IMR-90 (cell line): Measurements from ENCODE around the gene RGS9. TPM values are rescaled to one million over a fixed set of nuclear protein-coding genes. Genes with fewer than 3 reads are reported as not detected.

Source experiments
- ATAC-seq: fragments of 200-7000 bp; cut with Tn5 transposase; 2 replicates; pipeline ENCODE4 v1.9.1; 2020; ENCODE audit warnings: low read depth, mild to moderate bottlenecking, moderate library complexity
- BruUV-seq: library from RNA; stranded (reverse); fragments of 400-500 nt; replicated peaks from 2 replicates; lab custom pipeline; 2021; lab: Mats Ljungman, UMichigan
- CTCF ChIA-PET: fragments of 300-600 bp; formaldehyde crosslinking; extraction: SDS; loops from one replicate; lab custom pipeline; 2021; ENCODE audit warnings: antibody characterized with exemption; lab: Yijun Ruan, JAX
- POLR2A ChIA-PET: fragments of 300-600 bp; sonication (Branson Sonifier 250); formaldehyde crosslinking; loops from one replicate; lab custom pipeline; 2022; ENCODE audit warnings: antibody characterized with exemption; ENCODE audit not compliant: unreplicated experiment; lab: Charles Lee
- DNase-seq: peaks from one replicate; pipeline ENCODE4 v3.0.0; 2013
- H2AFZ ChIP-seq: replicated peaks from 2 replicates; pipeline ENCODE3; 2013; ENCODE audit warnings: low read length, mild to moderate bottlenecking; ENCODE audit not compliant: poor library complexity
- H2AK5ac ChIP-seq: 2 replicates; pipeline ENCODE4 v1.6.1; 2013; ENCODE audit warnings: low read depth, low read length, inconsistent platforms
- H2AK9ac ChIP-seq: replicated peaks from 2 replicates; pipeline ENCODE3; 2013; ENCODE audit warnings: mild to moderate bottlenecking, low read depth, low read length, moderate library complexity; ENCODE audit not compliant: poor library complexity
- H2BK120ac ChIP-seq: 2 replicates; pipeline ENCODE4 v1.6.1; 2013; ENCODE audit warnings: low read depth, low read length, inconsistent platforms
- H2BK15ac ChIP-seq: 3 replicates; pipeline ENCODE4 v1.6.1; 2013; ENCODE audit warnings: low read depth, low read length, inconsistent platforms
- H2BK20ac ChIP-seq: 2 replicates; pipeline ENCODE4 v1.6.1; 2013; ENCODE audit warnings: low read depth, mild to moderate bottlenecking, inconsistent platforms, low read length, moderate library complexity
- H2BK5ac ChIP-seq: 2 replicates; pipeline ENCODE4 v1.6.1; 2013; ENCODE audit warnings: mild to moderate bottlenecking, low read depth, low read length, inconsistent platforms; ENCODE audit not compliant: poor library complexity, severe bottlenecking
- H3K14ac ChIP-seq: replicated peaks from 2 replicates; pipeline ENCODE4 v1.6.1; 2013; ENCODE audit warnings: low read depth, low read length, inconsistent platforms
- H3K18ac ChIP-seq: 2 replicates; pipeline ENCODE4 v1.6.1; 2013; ENCODE audit warnings: low read depth, low read length, control low read depth
- H3K23ac ChIP-seq: 2 replicates; pipeline ENCODE4 v1.6.1; 2013; ENCODE audit warnings: low read depth, low read length, inconsistent platforms
- H3K27ac ChIP-seq: 2 replicates; pipeline ENCODE4 v1.5.1; 2013; ENCODE audit warnings: mild to moderate bottlenecking, control low read depth, low read length; ENCODE audit not compliant: insufficient read depth
- H3K27me3 ChIP-seq: 2 replicates; pipeline ENCODE4 v1.6.1; 2013; ENCODE audit warnings: low read length; ENCODE audit not compliant: control insufficient read depth, insufficient read depth
- H3K36me3 ChIP-seq: 2 replicates; pipeline ENCODE4 v1.6.1; 2013; ENCODE audit warnings: low read length, mixed read lengths; ENCODE audit not compliant: control insufficient read depth, insufficient read depth
- H3K4ac ChIP-seq: 2 replicates; pipeline ENCODE4 v1.6.1; 2013; ENCODE audit warnings: low read depth, low read length, inconsistent platforms
- H3K4me1 ChIP-seq: 2 replicates; pipeline ENCODE4 v1.6.1; 2013; ENCODE audit warnings: low read length, mixed read lengths; ENCODE audit not compliant: control insufficient read depth, insufficient read depth
- H3K4me2 ChIP-seq: 2 replicates; pipeline ENCODE4 v1.6.1; 2013; ENCODE audit warnings: low read depth, mild to moderate bottlenecking, control low read depth, low read length, moderate library complexity
- H3K4me3 ChIP-seq: 2 replicates; pipeline ENCODE4 v1.5.1; 2013; ENCODE audit warnings: low read depth, mild to moderate bottlenecking, control low read depth, low read length, moderate library complexity; ENCODE audit not compliant: insufficient read depth
- H3K56ac ChIP-seq: 2 replicates; pipeline ENCODE4 v1.6.1; 2013; ENCODE audit warnings: low read length, inconsistent platforms; ENCODE audit not compliant: insufficient read depth; ENCODE audit errors: extremely low read depth
- H3K79me1 ChIP-seq, 2 experiments: 2 replicates each; pipeline ENCODE4 v1.6.1; 2013; ENCODE audit warnings: low read length in 2 of 2, inconsistent platforms in 1 of 2, low read depth in 1 of 2
- H3K9ac ChIP-seq: 2 replicates; pipeline ENCODE4 v1.6.1; 2013; ENCODE audit warnings: low read depth, low read length, control low read depth
- H3K9me1 ChIP-seq: 2 replicates; pipeline ENCODE4 v1.6.1; 2013; ENCODE audit warnings: low read length, inconsistent platforms; ENCODE audit not compliant: insufficient read depth
- H3K9me3 ChIP-seq: 2 replicates; pipeline ENCODE4 v1.6.1; 2013; ENCODE audit warnings: low read length; ENCODE audit not compliant: control insufficient read depth, insufficient read depth
- H4K20me1 ChIP-seq: 2 replicates; pipeline ENCODE4 v1.6.1; 2013; ENCODE audit warnings: low read length, inconsistent platforms; ENCODE audit not compliant: insufficient read depth
- H4K5ac ChIP-seq: 2 replicates; pipeline ENCODE4 v1.6.1; 2013; ENCODE audit warnings: mild to moderate bottlenecking, low read depth, low read length, control low read depth
- H4K8ac ChIP-seq, 2 experiments: 2 replicates each; pipeline ENCODE4 v1.6.1; 2013; ENCODE audit warnings: low read depth in 2 of 2, low read length in 2 of 2, control low read depth in 1 of 2, inconsistent platforms in 1 of 2
- H4K91ac ChIP-seq: 2 replicates; pipeline ENCODE4 v1.6.1; 2013; ENCODE audit warnings: low read depth, low read length, inconsistent platforms; ENCODE audit not compliant: insufficient read depth
- BHLHE40 ChIP-seq: fragments of 150-350 bp; IDR thresholded peaks from 2 replicates; pipeline ENCODE4 v1.6.1; 2016; ENCODE audit warnings: mild to moderate bottlenecking, low read depth, low read length
- CEBPB ChIP-seq: IDR thresholded peaks from 2 replicates; pipeline ENCODE4 v1.6.1; 2012; ENCODE audit warnings: low read depth, low read length, improper control_type of control experiment
- CHD1 ChIP-seq: IDR thresholded peaks from 2 replicates; pipeline ENCODE4 v1.6.1; 2012; ENCODE audit warnings: low read depth, low read length, improper control_type of control experiment
- FOS ChIP-seq: fragments of 150-350 bp; IDR thresholded peaks from 2 replicates; pipeline ENCODE4 v1.6.1; 2016; ENCODE audit warnings: low read depth, low read length
- MAFK ChIP-seq: IDR thresholded peaks from 2 replicates; pipeline ENCODE4 v1.6.1; 2012; ENCODE audit warnings: low read depth, low read length, improper control_type of control experiment
- MAZ ChIP-seq: IDR thresholded peaks from 2 replicates; pipeline ENCODE4 v1.6.1; 2012; ENCODE audit warnings: low read depth, mild to moderate bottlenecking, low read length, improper control_type of control experiment, moderate library complexity, borderline replicate concordance
- MXI1 ChIP-seq: IDR thresholded peaks from 2 replicates; pipeline ENCODE4 v1.6.1; 2012; ENCODE audit warnings: low read depth, mild to moderate bottlenecking, low read length, moderate library complexity, borderline replicate concordance
- NFE2L2 ChIP-seq: fragments of 150-350 bp; IDR thresholded peaks from 2 replicates; pipeline ENCODE4 v1.6.1; 2016; ENCODE audit warnings: low read depth, mild to moderate bottlenecking, low read length
- POLR2A ChIP-seq: IDR thresholded peaks from 2 replicates; pipeline ENCODE4 v1.6.1; 2012; ENCODE audit warnings: mild to moderate bottlenecking, low read depth, low read length
- RAD21 ChIP-seq: IDR thresholded peaks from 2 replicates; pipeline ENCODE4 v1.6.1; 2012; ENCODE audit warnings: low read length, improper control_type of control experiment
- RCOR1 ChIP-seq: IDR thresholded peaks from 2 replicates; pipeline ENCODE4 v1.6.1; 2012; ENCODE audit warnings: mild to moderate bottlenecking, low read length, improper control_type of control experiment; ENCODE audit not compliant: insufficient replicate concordance
- RFX5 ChIP-seq: IDR thresholded peaks from 2 replicates; pipeline ENCODE4 v1.8.0; 2012; ENCODE audit warnings: low read depth, mild to moderate bottlenecking, low read length, moderate library complexity
- SMC3 ChIP-seq: fragments of 150-350 bp; IDR thresholded peaks from 2 replicates; pipeline ENCODE4 v1.6.1; 2016; ENCODE audit warnings: low read depth, mild to moderate bottlenecking, antibody characterized with exemption, low read length, moderate library complexity
- USF2 ChIP-seq: fragments of 150-350 bp; IDR thresholded peaks from 2 replicates; pipeline ENCODE4 v1.6.1; 2017; ENCODE audit warnings: mild to moderate bottlenecking, antibody characterized with exemption, low read length, low read depth
- whole genome bisulfite sequencing, 2 experiments: methylation state at CpG; one replicate each; pipeline versions ENCODE4 v1.1.5 to v1.1.7; 2013; ENCODE audit warnings: missing lambda C conversion rate in 2 of 2; ENCODE audit not compliant: insufficient read length in 1 of 2; ENCODE audit errors: extremely low coverage in 2 of 2; 5-methylcytosine and 5-hydroxymethylcytosine counted together
- dilution Hi-C: fragments of 300-500 bp; cut with HindIII; formaldehyde crosslinking; loops from one replicate; pipeline ENCODE4 v1.14.3; 2018; ENCODE audit warnings: low sequenced_read_pairs; ENCODE audit not compliant: unreplicated experiment
- in situ Hi-C: fragments of 300-500 bp; cut with MboI; formaldehyde crosslinking; loops from 3 replicates; pipeline ENCODE4 v1.14.3; 2019; ENCODE audit warnings: low sequenced_read_pairs, inconsistent platforms, mixed read lengths
- intact Hi-C: fragments of 100-400 bp; cut with micrococcal nuclease; formaldehyde crosslinking; loops from 2 replicates; pipeline ENCODE4 v1.10.0; 2022
- polyA plus RNA-seq, 3 experiments: library from polyadenylated mRNA; depleted of rRNA; stranded (reverse); fragments of >200 nt; gene quantifications; 2 replicates each; pipeline ENCODE4 v1.2.3, GENCODE V29; 2012; ENCODE audit warnings: low replicate concordance in 1 of 3
- total RNA-seq: library from RNA; depleted of rRNA; stranded (reverse); fragments of >200 nt; gene quantifications from 2 replicates; pipeline ENCODE4 v1.2.3, GENCODE V29; 2012
- TF ChIP-seq, protein P1 (sequence below): conservative IDR thresholded peaks from 2 replicates; pipeline ENCODE4 v1.5.1; 2012; ENCODE audit warnings: mild to moderate bottlenecking, low read depth, low read length, improper control_type of control experiment
- TF ChIP-seq, protein P2 (sequence below): fragments of 150-350 bp; IDR thresholded peaks from 2 replicates; pipeline ENCODE4 v1.6.1; 2016; ENCODE audit warnings: low read depth, mild to moderate bottlenecking, low read length, moderate library complexity, borderline replicate concordance

Gene RGS9
- total and polyA plus RNA-seq, 2 of the 4 experiments (the other 2 are of a cell fraction), result 0.90 to 1.1 TPM

DNA sequence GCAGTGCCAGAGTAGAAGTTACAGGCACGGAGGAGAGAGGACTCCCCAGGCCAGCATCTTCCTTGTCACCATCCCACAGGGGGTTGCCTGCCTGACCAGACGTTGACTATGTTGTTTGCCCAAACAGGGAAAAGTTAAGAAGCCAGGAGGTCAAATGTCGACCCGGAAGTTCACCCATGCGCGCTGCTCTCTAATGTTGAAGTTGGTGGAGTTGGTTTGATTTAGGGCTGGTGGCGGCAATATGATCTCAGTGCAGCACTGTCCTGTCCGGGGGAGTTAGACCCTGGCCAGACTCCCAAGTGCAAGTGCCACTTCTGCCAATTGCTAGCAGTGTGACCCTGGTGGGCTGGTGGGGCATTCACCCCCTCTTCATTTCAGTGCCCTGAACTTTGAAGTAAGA is 30.4 kb downstream of the RGS9 start:
- no peak overlapping the region for H3K14ac ChIP-seq
- no peak for TF ChIP-seq BHLHE40
- TF ChIP-seq, protein P1, sequence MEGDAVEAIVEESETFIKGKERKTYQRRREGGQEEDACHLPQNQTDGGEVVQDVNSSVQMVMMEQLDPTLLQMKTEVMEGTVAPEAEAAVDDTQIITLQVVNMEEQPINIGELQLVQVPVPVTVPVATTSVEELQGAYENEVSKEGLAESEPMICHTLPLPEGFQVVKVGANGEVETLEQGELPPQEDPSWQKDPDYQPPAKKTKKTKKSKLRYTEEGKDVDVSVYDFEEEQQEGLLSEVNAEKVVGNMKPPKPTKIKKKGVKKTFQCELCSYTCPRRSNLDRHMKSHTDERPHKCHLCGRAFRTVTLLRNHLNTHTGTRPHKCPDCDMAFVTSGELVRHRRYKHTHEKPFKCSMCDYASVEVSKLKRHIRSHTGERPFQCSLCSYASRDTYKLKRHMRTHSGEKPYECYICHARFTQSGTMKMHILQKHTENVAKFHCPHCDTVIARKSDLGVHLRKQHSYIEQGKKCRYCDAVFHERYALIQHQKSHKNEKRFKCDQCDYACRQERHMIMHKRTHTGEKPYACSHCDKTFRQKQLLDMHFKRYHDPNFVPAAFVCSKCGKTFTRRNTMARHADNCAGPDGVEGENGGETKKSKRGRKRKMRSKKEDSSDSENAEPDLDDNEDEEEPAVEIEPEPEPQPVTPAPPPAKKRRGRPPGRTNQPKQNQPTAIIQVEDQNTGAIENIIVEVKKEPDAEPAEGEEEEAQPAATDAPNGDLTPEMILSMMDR, result no peak
- TF ChIP-seq NFE2L2, result no peak
- no peak for TF ChIP-seq RAD21
- no peak for TF ChIP-seq CEBPB
- no peak for TF ChIP-seq MXI1
- no peak for TF ChIP-seq POLR2A
- no peak for TF ChIP-seq USF2
- no peak for TF ChIP-seq RCOR1
- no peak for TF ChIP-seq SMC3
- no peak for TF ChIP-seq RFX5
- TF ChIP-seq MAZ, result no peak
- TF ChIP-seq, protein P2, sequence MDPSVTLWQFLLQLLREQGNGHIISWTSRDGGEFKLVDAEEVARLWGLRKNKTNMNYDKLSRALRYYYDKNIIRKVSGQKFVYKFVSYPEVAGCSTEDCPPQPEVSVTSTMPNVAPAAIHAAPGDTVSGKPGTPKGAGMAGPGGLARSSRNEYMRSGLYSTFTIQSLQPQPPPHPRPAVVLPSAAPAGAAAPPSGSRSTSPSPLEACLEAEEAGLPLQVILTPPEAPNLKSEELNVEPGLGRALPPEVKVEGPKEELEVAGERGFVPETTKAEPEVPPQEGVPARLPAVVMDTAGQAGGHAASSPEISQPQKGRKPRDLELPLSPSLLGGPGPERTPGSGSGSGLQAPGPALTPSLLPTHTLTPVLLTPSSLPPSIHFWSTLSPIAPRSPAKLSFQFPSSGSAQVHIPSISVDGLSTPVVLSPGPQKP, result no peak
- no peak for TF ChIP-seq MAFK
- no peak for TF ChIP-seq FOS
- TF ChIP-seq CHD1, result no peak
- H3K9me3 ChIP-seq, result no peaks in the 10 kb centered on the region
- H3K27me3 ChIP-seq, result no peaks in the 10 kb centered on the region
- in situ Hi-C loops, result no loop called here
- H3K4me2 ChIP-seq, result no peak overlapping the region
- H3K4ac ChIP-seq, result no peak overlapping the region
- CTCF ChIA-PET, result no interaction called here
- no peak overlapping the region for H3K4me3 ChIP-seq
- no peak overlapping the region for H3K18ac ChIP-seq
- H2AFZ ChIP-seq, result no peak overlapping the region
- no TSS peak for BruUV-seq
- no peak overlapping the region for H2BK120ac ChIP-seq
- intact Hi-C loops, result no loop called here
- dilution Hi-C loops, result no loop called here
- H2BK20ac ChIP-seq, result no peak overlapping the region
- DNase-seq (no peak), ATAC-seq (no peak)
- no peak overlapping the region for H4K8ac ChIP-seq
- H3K27ac ChIP-seq, result no peak overlapping the region
- no peak overlapping the region for H4K5ac ChIP-seq
- no peak overlapping the region for H2AK9ac ChIP-seq
- no peak overlapping the region for H3K23ac ChIP-seq
- H3K56ac ChIP-seq, result no peak overlapping the region
- no peak overlapping the region for H3K9ac ChIP-seq
- H3K36me3 ChIP-seq, result no peaks in the 10 kb centered on the region
- H4K20me1 ChIP-seq, result no peaks in the 10 kb centered on the region
- POLR2A ChIA-PET, result no interaction called here
- H3K9me1 ChIP-seq, result peaks cover 30% of the 10 kb centered on the region
- H2AK5ac ChIP-seq, result peak overlapping the region; percentile 13; the same call in 1 of the 2 replicates
- H2BK5ac ChIP-seq, result no peak overlapping the region
- peaks cover 17% of the 10 kb centered on the region for H3K4me1 ChIP-seq
- H2BK15ac ChIP-seq, result no peak overlapping the region
- 64% methylated on average over 2 of the region's 8 CpGs; no CpG with 5 or more reads in 1 of the 2 experiments for WGBS, 2 experiments
- H4K91ac ChIP-seq, result no peak overlapping the region
- no peaks in the 10 kb centered on the region for H3K79me1 ChIP-seq
